ENCODE data around the gene IL23A.

Gene IL23A, protein sequence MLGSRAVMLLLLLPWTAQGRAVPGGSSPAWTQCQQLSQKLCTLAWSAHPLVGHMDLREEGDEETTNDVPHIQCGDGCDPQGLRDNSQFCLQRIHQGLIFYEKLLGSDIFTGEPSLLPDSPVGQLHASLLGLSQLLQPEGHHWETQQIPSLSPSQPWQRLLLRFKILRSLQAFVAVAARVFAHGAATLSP

DNA sequence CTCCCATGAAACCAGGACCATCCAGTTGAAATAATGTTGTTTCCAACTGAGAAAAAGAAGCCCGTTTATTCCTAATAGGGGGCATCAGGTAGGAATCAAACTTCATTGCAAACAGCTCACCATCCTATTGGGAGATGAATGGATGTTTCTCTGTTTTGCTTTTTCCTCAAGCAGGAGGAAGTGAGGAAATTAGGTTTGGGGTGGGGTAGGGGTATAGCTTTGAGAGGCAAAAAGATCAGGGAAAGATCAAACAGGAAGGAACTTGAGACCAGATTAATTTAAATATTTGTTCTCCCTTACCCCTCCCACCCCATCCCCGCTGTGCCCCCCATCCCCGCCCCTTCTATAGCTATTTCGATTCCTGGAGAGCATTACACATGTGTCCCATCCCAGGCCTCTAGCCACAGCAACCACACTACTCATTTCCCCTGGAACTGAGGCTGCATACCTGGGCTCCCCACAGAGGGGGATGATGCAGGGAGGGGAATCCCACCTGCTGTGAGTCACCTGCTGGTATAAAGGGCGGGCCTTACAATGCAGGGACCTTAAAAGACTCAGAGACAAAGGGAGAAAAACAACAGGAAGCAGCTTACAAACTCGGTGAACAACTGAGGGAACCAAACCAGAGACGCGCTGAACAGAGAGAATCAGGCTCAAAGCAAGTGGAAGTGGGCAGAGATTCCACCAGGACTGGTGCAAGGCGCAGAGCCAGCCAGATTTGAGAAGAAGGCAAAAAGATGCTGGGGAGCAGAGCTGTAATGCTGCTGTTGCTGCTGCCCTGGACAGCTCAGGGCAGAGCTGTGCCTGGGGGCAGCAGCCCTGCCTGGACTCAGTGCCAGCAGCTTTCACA, at the start of gene IL23A:
Gene IL23A (plus strand): TSS at position 577 of the 850 bp plus-strand sequence. CDS start 161 bp downstream, at position 738.
- H3K4me3 ChIP-seq (ENCODE audit: low read length) = no peak within 1 kb of the TSS; the same call in 1 of the 2 replicates

DNA sequence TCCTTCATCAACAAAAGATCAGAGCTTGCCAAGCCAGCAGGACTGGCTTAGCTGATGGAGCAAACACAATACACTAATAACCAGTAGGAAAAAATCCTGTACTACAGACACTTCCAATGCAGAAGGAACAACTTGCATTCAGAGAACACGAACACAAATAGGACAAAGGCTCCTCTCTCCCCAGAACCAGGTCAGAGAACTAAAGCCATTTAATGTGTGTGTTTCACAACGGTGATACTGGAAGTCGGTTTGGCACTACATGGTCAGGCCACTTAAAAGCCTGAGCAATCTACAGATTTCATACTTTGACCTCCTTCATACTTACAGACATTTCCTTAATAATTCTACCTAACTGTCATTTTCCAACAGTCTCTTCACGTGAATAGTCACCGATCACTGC, 44.9 kb upstream of the IL23A start:
- no peak overlapping the region for H3K4me3 ChIP-seq (ENCODE audit: low read length)
- no peak for TF ChIP-seq ZNF274 (IDR thresholded peaks at IDR 0.05; ENCODE audit: low read depth, low read length)

More for the DNA sequence above, at the start of gene IL23A:
- no peak for TF ChIP-seq ZNF274 (IDR thresholded peaks at IDR 0.05; ENCODE audit: low read depth, low read length)

DNA sequence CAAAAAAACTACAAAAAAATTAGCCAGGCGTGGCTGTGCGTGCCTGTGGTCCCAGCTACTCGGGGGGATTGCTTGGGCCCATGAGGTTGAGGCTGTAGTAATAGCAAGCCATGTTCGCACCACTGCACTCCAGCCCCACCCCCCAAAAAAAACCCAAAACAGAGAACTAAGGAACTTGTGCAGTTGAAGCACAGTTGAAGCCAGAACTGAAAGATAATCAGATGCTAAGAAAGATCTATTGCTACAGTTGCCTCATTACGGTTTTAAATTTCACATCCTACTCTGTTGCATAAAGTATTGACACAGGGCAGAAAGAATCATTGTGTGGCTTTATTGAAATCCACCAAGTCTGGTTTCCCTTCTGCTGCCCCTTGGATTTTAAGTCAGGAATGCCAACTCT, 42.4 kb upstream of the IL23A start:
- H3K4me3 ChIP-seq (ENCODE audit: low read length) = no peak overlapping the region
- TF ChIP-seq ZNF274 (IDR thresholded peaks at IDR 0.05; ENCODE audit: low read depth, low read length) = no peak

DNA sequence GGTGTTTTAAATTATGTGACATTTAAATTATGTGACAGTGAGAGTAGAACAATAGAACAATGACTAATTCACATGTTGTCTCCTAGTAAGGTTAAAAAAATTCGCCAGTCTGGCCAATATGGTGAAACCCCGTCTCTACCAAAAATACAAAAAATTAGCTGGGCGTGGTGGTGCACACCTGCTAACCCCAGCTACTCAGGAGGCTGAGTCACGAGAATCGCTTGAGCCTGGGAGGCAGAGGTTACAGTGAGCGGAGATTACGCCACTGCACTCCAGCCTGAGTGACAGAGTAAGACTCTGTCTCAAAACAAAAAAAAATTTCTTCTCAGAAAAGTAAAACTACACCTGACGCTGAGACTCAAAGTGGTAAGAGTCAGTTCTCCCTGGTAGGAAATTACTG, 41.3 kb upstream of the IL23A start:
- H3K4me3 ChIP-seq (ENCODE audit: low read length) = no peak overlapping the region
- TF ChIP-seq ZNF274 (IDR thresholded peaks at IDR 0.05; ENCODE audit: low read depth, low read length) = no peak

DNA sequence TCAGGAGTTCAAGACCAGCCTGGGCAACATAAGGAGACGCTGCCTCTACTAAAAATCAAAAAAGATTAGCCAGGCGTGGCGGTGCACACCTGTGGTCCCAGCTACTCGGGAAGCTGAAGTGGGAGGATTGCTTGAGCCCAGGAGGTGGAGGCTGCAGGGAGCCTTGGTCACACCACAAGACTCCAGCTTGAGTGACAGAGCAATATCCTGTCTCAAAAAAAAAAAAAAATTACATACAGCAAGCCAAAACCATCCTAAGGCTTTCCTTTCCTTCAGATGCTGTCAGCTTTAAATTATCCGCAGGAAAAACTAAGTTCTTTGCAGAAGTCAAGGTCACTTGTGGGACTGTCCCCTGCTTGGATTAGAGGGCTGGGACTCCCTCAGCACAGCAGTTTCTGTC, 39.9 kb upstream of the IL23A start:
- peak overlapping the region; percentile 96 for H3K4me3 ChIP-seq (ENCODE audit: low read length)
- TF ChIP-seq ZNF274 (IDR thresholded peaks at IDR 0.05; ENCODE audit: low read depth, low read length) = no peak

DNA sequence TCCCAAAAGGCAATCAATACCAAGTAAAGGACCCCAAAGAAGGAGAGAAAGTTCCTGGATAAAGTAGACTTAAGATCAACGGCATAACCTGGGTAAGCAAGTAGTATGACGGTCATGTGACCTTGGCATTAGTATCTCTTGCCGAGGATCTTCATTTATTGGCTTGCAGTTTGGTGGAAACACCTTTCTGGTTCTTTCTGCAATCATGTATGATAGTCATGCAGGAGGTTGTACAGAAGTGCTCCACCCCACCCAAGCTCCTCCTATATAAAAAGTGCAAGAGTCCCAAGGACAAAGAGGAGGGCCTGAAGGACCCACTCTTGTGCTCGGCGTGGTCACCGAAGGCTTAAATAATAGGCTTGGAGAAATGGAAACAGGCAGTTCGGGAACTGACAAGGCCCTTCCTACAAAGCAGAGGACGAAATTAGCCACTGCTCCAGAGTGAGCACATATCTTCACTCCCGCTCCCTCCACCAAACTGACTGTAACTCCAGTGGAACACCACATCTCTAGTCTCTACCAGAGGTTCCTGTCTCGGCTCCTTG, 39.3 kb upstream of the IL23A start:
- H3K4me3 ChIP-seq (ENCODE audit: low read length) = peak overlapping the region; percentile 96
- no peak for TF ChIP-seq ZNF274 (IDR thresholded peaks at IDR 0.05; ENCODE audit: low read depth, low read length)

DNA sequence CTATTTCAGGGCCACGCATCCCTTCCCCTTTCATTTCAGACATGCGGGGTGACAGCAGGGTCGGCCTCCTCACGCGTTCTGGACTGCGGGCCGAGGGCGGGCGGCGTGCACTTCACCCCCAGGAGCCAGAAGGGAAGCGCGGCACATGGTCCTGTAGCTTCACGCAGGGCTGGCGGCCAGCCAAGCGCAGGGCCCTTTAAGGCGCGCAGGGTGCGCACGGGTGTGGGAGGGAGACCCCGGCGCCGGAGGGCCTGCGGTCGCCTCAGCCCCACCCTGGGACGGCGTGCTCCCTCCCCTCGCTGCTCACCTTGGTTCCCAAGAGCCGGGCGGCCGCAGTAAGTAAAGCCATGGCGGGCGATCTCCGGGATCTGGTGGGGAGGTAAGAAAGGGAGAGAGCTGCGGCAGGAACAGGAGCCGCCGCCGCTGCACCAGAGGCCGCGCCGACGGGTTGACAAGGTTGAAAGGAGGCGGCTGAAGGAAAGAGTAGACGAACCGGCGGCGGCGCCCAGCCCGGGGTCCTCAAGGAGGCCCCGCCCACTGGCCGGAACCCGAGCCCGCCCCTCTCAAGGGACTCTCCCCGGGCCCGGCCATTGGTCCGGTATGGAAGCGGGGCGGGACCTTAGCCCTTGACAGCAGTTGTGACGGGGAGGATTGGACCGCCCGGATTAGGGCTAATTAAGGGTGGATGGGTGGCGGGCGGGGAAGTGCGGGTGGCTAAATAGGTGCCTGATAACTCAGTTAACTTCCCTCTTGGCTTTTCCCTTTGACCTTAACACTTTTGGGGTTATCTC, 38.6 kb upstream of the IL23A start, which contains the start of gene CS:
Gene CS (minus strand): TSS at position 478 of the 791 bp plus-strand sequence. CDS start 129 bp downstream, at position 349.
- TF ChIP-seq ZNF274 (IDR thresholded peaks at IDR 0.05; ENCODE audit: low read depth, low read length) = no peak
- peak within 1 kb of the TSS; percentile 96 for H3K4me3 ChIP-seq (ENCODE audit: low read length)

DNA sequence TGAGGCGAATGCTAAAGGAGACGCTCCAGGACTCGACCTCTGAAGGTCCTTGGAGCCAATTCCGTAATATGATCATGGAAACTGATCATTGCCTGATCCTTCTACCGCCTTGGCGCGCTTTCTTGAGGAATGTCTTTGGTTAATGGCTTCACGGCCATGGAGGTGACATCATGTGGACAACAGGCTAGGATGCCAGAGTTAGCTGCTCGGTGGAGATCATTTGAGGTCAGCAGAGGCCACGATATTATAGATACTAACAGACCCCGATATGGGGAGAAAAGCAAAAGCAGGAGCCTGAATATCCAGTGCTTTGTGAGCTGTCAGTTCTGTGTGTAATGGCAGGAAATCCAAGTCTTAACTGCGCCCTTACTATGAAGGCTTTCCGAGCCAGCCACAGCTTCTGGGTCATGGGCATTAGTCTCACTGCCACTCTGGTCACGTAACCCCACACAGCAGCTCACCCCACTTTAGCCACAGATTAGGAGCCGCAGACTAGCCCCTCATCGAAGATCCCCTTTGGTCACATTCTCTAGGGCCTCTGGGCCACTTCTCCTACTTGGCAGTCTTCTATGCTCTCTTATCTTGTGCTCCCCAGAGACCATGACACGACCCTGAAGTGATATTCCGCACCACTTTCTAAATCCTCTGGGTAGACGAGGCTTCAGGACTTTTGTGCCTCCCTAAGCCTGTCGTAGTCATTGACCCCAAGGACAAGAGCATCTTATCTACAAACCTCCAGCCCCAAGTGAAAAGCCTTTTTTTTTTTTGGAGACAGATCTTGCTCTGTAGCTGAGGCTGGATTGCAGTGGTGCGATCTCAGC, 37.8 kb upstream of the IL23A start:
- no peak for TF ChIP-seq ZNF274 (IDR thresholded peaks at IDR 0.05; ENCODE audit: low read depth, low read length)
- peak overlapping the region; percentile 67; the same call in 1 of the 2 replicates for H3K4me3 ChIP-seq (ENCODE audit: low read length)

DNA sequence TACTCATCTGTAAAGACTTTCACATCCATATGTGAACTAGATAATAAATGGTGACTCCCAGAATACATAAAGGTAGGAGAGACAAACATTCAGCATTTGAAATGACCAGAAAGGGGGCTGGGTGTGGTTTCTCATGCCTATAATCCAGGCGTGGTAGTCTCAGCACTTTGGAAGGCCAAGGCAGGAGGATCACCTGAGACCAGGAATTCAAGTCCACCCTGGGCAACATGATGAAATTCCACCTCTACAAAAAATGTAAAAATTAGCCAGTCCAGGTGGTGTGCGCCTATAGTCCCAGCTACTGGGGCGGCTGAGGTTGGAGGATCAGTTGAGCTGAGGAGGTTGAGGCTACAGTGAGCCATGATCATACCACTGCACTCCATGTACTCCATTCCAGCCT, 34.4 kb upstream of the IL23A start:
- H3K4me3 ChIP-seq (ENCODE audit: low read length) = no peak overlapping the region
- no peak for TF ChIP-seq ZNF274 (IDR thresholded peaks at IDR 0.05; ENCODE audit: low read depth, low read length)

DNA sequence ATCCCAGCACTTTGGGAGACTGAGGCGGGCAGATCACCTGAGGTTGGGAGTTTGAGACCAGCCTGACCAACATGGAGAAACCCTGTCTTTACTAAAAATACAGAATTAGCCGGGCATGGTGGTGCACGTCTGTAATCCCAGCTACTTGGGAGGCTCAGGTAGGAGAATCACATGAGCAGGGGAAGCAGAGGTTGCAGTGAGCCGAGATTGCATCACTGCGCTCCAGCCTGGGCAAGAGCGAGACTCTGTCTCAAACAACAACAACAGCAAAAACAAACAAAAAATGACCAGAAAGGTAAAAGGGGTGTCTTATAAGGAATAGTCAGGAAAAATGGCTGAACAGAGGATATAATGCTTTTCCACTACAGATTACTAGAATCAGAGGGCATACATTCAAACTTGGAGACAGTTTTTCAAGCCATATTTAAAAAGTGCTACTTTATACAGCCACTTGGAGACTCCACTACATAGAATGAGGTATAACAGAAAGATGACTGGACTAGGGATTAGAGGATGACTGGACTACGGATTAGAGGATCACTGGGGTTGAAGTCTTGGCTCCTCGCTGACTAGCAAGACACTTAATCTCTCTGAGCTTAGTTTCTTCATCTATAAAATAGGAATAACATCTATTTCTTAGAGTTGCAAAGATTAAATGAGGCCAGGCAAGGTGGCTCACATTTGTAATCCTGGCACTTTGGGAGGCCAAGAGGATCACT, 33.7 kb upstream of the IL23A start:
- H3K4me3 ChIP-seq (ENCODE audit: low read length) = no peak overlapping the region
- TF ChIP-seq ZNF274 (IDR thresholded peaks at IDR 0.05; ENCODE audit: low read depth, low read length) = no peak

DNA sequence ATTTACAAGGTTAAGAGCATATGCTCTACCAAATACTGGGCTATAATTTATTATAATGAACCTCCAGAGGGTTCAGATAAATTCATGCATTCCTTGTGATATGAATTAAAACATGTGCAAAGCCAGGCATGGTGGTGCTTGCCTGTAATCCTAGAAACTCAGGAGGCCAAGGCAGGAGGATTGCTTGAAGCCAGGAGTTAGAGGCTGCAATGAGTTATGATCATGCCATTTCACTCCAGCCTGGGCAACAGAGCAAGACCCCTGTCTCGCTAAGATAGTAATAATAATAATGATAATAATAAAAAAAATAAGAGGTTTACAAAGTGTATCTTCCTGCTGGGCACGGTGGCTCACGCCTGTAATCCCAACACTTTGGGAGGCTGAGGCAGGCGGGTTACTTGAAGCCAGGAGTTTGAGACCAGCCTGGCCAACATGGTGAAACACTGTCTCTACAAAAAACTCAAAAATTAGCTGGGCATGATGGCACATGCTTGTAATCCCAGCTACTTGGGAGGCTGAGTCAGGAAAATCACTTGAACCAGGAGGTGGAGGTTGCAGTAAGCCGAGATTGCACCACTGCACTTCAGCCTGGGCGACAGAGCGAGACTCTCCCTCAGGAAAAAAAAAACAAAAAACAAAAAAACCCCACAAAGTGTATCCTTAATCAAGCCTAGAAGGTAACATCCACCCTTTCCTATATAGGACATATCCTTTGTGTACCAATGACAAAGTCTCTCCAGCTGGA, 31.3 kb upstream of the IL23A start:
- no peak for TF ChIP-seq ZNF274 (IDR thresholded peaks at IDR 0.05; ENCODE audit: low read depth, low read length)
- H3K4me3 ChIP-seq (ENCODE audit: low read length) = no peak overlapping the region

DNA sequence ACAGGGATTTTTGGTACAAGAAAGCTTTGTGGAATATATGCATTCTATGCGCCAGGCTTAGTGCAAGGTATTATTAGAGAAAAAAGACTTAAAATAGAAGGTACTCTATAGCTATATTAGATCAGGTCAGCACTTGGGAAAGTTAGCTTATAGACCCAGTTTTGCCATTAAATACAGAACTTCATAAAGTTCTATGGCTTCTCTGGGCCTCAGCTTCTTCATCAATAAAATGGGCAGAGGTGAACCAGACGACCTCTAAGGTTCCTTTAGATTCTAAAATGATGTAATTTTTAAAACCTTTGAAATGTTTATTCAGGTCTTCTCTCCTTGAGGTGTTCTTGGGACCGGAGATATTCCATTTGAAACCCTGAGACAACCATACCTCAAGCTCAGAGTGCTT, 30.0 kb upstream of the IL23A start:
- no peak for TF ChIP-seq ZNF274 (IDR thresholded peaks at IDR 0.05; ENCODE audit: low read depth, low read length)
- H3K4me3 ChIP-seq (ENCODE audit: low read length) = no peak overlapping the region

Measured in GM08714 (cell line).